Measurements from ENCODE around the gene IFIT1B. TPM values are rescaled to one million over a fixed set of nuclear protein-coding genes. Genes with fewer than 3 reads are reported as not detected.

IFIT1B gene
- total and polyA plus RNA-seq, 10 of the 15 experiments (the other 5 are each of a cell fraction or from before 2014, with no cell fraction given) = 0.04 TPM; not detected in 9

GRCh38 chr10:89414879-89415821 lies 37.3 kb downstream of the IFIT1B start (continued):
- TF ChIP-seq PKNOX1 (IDR thresholded peaks at IDR 0.05) = no peak
- no peak for TF ChIP-seq ZNF622 (IDR thresholded peaks at IDR 0.05)
- no peak for TF ChIP-seq NFYA (IDR thresholded peaks at IDR 0.05; ENCODE audit: borderline replicate concordance, low read depth, low read length)
- no peak for TF ChIP-seq HDAC2 (IDR thresholded peaks at IDR 0.05)
- TF ChIP-seq FOXM1 (IDR thresholded peaks at IDR 0.05; ENCODE audit: low read depth, low read length) = no peak
- no peak for TF ChIP-seq PAX8 (IDR thresholded peaks at IDR 0.05)
- no peak for TF ChIP-seq ZNF24 (IDR thresholded peaks at IDR 0.05)
- TF ChIP-seq ATF2 (IDR thresholded peaks at IDR 0.05; ENCODE audit: low read length) = no peak
- no peak; the same call in 1 of the 2 replicates for TF ChIP-seq SMARCA5 (IDR thresholded peaks at IDR 0.05)
- TF ChIP-seq RAD51 (IDR thresholded peaks at IDR 0.05) = peak; percentile 78
- TF ChIP-seq POLR2A (IDR thresholded peaks at IDR 0.05; ENCODE audit: low read depth, low read length) = peak; percentile 63
- TF ChIP-seq NR2C1 (IDR thresholded peaks at IDR 0.05) = no peak
- TF ChIP-seq YY1 (IDR thresholded peaks at IDR 0.05; ENCODE audit: low read depth, low read length) = peak; percentile 35; the same call in 1 of the 2 replicates
- no peak for TF ChIP-seq SUPT20H (IDR thresholded peaks at IDR 0.05; ENCODE audit: borderline replicate concordance, control insufficient read depth, low read depth, low read length)
- 0 out of 2 replicates have a peak, but pooled peaks have one; percentile 18 for TF ChIP-seq CHD1 (IDR thresholded peaks at IDR 0.05; ENCODE audit: low read depth, low read length)
- no peak for TF ChIP-seq SIN3A (IDR thresholded peaks at IDR 0.05; ENCODE audit: low read depth, low read length)
- TF ChIP-seq GATAD2B (conservative IDR thresholded peaks at IDR 0.05; ENCODE audit: low read depth) = 0 out of 2 replicates have a peak, but pooled peaks have one; percentile 38
- peak; percentile 45; the same call in 1 of the 2 replicates for TF ChIP-seq NBN (IDR thresholded peaks at IDR 0.05)
- no peak for TF ChIP-seq NFIC (IDR thresholded peaks at IDR 0.05; ENCODE audit: low read depth, low read length)
- TF ChIP-seq MYB (IDR thresholded peaks at IDR 0.05; ENCODE audit: borderline replicate concordance, low read depth, low read length) = no peak
- TF ChIP-seq IRF5 (IDR thresholded peaks at IDR 0.05; ENCODE audit: borderline replicate concordance) = no peak
- TF ChIP-seq ZSCAN29 (IDR thresholded peaks at IDR 0.05) = no peak
- peak; percentile 33 for TF ChIP-seq LARP7 (IDR thresholded peaks at IDR 0.05)
- TF ChIP-seq MEF2A (IDR thresholded peaks at IDR 0.05; ENCODE audit: insufficient read depth, low read depth, low read length) = no peak
- no peak for TF ChIP-seq GABPA (IDR thresholded peaks at IDR 0.05; ENCODE audit: low read depth)
- TF ChIP-seq BHLHE40 (IDR thresholded peaks at IDR 0.05; ENCODE audit: borderline replicate concordance in 1 of 2, low read depth in 2 of 2, low read length in 1 of 2) = peak; percentile 86 to 93
- no peak for TF ChIP-seq PML (IDR thresholded peaks at IDR 0.05; ENCODE audit: low read length)
- TF ChIP-seq FOS (IDR thresholded peaks at IDR 0.05; ENCODE audit: borderline replicate concordance, extremely low read depth, insufficient read length) = no peak
